ENCODE data around the gene FAF2.

Gene FAF2

GRCh38 chr5:176533894-176534611 lies 85.9 kb downstream of the FAF2 start:
- peak overlapping the region; percentile 97 for H3K27ac ChIP-seq
- TF ChIP-seq ZFX (IDR thresholded peaks at IDR 0.05) (no peak), CTCF (conservative IDR thresholded peaks at IDR 0.05) (no peak)

GRCh38 chr5:176534640-176535039 lies 86.5 kb downstream of the FAF2 start:
- no peak for TF ChIP-seq ZFX (IDR thresholded peaks at IDR 0.05)
- TF ChIP-seq CTCF (conservative IDR thresholded peaks at IDR 0.05) = no peak
- H3K27ac ChIP-seq = peak overlapping the region; percentile 97

GRCh38 chr5:176535101-176535663 lies 87.0 kb downstream of the FAF2 start:
- H3K27ac ChIP-seq = peak overlapping the region; percentile 97
- TF ChIP-seq ZFX (IDR thresholded peaks at IDR 0.05) = no peak
- no peak for TF ChIP-seq CTCF (conservative IDR thresholded peaks at IDR 0.05)

GRCh38 chr5:176535664-176536131 lies 87.5 kb downstream of the FAF2 start:
- TF ChIP-seq ZFX (IDR thresholded peaks at IDR 0.05) = no peak
- no peak for TF ChIP-seq CTCF (conservative IDR thresholded peaks at IDR 0.05)
- peak overlapping the region; percentile 97 for H3K27ac ChIP-seq

GRCh38 chr5:176536132-176536901 lies 88.1 kb downstream of the FAF2 start:
- TF ChIP-seq CTCF (conservative IDR thresholded peaks at IDR 0.05) (no peak), ZFX (IDR thresholded peaks at IDR 0.05) (no peak)
- H3K27ac ChIP-seq = peak overlapping the region; percentile 97

- TF ChIP-seq CTCF (conservative IDR thresholded peaks at IDR 0.05) = no peak
- TF ChIP-seq ZFX (IDR thresholded peaks at IDR 0.05) = peak; percentile 49; the same call in 1 of the 2 replicates
- peak within 1 kb of the TSS; percentile 97 for H3K27ac ChIP-seq
Measured at GRCh38 chr5:176536902-176537553, 88.8 kb downstream of the FAF2 start, which contains the start of gene RNF44. RNF44 (minus strand) TSS chr5:176537402; CDS start chr5:176532472, 4,930 bp downstream.
